HEK293 (cell line): ENCODE results near the gene IGF1R.

Experiments used
- AEBP2 ChIP-seq: fragments of 450-650 bp; formaldehyde crosslinking; IDR thresholded peaks from 2 replicates; pipeline ENCODE4 v1.5.1; 2016; ENCODE audit warnings: missing biosample characterization, missing genetic modification characterization, borderline replicate concordance
- HOXD13 ChIP-seq: sonication (generic); formaldehyde crosslinking; IDR thresholded peaks from 2 replicates; pipeline ENCODE4 v1.8.0; 2022; ENCODE audit warnings: missing genetic modification reagents, borderline replicate concordance
- PRDM6 ChIP-seq: fragments of 450-650 bp; formaldehyde crosslinking; IDR thresholded peaks from 2 replicates; pipeline ENCODE4 v1.5.1; 2017; ENCODE audit warnings: missing biosample characterization, missing genetic modification characterization
- SCRT2 ChIP-seq: fragments of 450-650 bp; formaldehyde crosslinking; IDR thresholded peaks from 2 replicates; pipeline ENCODE4 v1.5.1; 2016; ENCODE audit warnings: missing biosample characterization, missing genetic modification characterization
- ZNF10 ChIP-seq: fragments of 450-650 bp; formaldehyde crosslinking; IDR thresholded peaks from 2 replicates; pipeline ENCODE4 v1.5.1; 2017; ENCODE audit warnings: missing biosample characterization, missing genetic modification characterization
- ZNF350 ChIP-seq: fragments of 450-650 bp; formaldehyde crosslinking; IDR thresholded peaks from 2 replicates; pipeline ENCODE4 v1.5.0; 2017; ENCODE audit warnings: missing biosample characterization, mild to moderate bottlenecking, missing genetic modification characterization
- ZNF521 ChIP-seq: fragments of 450-650 bp; formaldehyde crosslinking; IDR thresholded peaks from 2 replicates; pipeline ENCODE4 v1.5.1; 2017; ENCODE audit warnings: missing biosample characterization, mild to moderate bottlenecking, missing genetic modification characterization
- ZNF629 ChIP-seq: fragments of 450-650 bp; formaldehyde crosslinking; IDR thresholded peaks from 2 replicates; pipeline ENCODE4 v1.5.1; 2017; ENCODE audit warnings: missing biosample characterization, missing genetic modification characterization
- ZSCAN23 ChIP-seq: fragments of 450-650 bp; formaldehyde crosslinking; IDR thresholded peaks from 2 replicates; pipeline ENCODE4 v1.5.1; 2016; ENCODE audit warnings: missing biosample characterization, missing genetic modification characterization
- TF ChIP-seq, protein P1 (sequence below): fragments of 450-650 bp; formaldehyde crosslinking; IDR thresholded peaks from 2 replicates; pipeline ENCODE4 v1.5.0; 2017; ENCODE audit warnings: missing biosample characterization, missing genetic modification characterization, borderline replicate concordance
- TF ChIP-seq, protein P2 (sequence below): fragments of 450-650 bp; formaldehyde crosslinking; IDR thresholded peaks from 2 replicates; pipeline ENCODE4 v1.5.1; 2016; ENCODE audit warnings: missing biosample characterization, missing genetic modification characterization, borderline replicate concordance
- TF ChIP-seq, protein P3 (sequence below): fragments of 450-650 bp; formaldehyde crosslinking; IDR thresholded peaks from 2 replicates; pipeline ENCODE4 v1.5.1; 2016; ENCODE audit warnings: missing biosample characterization, missing genetic modification characterization, low read depth
- TF ChIP-seq, protein P4 (sequence below): fragments of 450-650 bp; formaldehyde crosslinking; IDR thresholded peaks from 2 replicates; pipeline ENCODE4 v1.5.1; 2017; ENCODE audit warnings: missing biosample characterization, mild to moderate bottlenecking, missing genetic modification characterization, moderate library complexity

The IGF1R gene

GRCh38 chr15:98682992-98683701 is 34.8 kb downstream of the IGF1R start (continued):
- TF ChIP-seq, protein P1, sequence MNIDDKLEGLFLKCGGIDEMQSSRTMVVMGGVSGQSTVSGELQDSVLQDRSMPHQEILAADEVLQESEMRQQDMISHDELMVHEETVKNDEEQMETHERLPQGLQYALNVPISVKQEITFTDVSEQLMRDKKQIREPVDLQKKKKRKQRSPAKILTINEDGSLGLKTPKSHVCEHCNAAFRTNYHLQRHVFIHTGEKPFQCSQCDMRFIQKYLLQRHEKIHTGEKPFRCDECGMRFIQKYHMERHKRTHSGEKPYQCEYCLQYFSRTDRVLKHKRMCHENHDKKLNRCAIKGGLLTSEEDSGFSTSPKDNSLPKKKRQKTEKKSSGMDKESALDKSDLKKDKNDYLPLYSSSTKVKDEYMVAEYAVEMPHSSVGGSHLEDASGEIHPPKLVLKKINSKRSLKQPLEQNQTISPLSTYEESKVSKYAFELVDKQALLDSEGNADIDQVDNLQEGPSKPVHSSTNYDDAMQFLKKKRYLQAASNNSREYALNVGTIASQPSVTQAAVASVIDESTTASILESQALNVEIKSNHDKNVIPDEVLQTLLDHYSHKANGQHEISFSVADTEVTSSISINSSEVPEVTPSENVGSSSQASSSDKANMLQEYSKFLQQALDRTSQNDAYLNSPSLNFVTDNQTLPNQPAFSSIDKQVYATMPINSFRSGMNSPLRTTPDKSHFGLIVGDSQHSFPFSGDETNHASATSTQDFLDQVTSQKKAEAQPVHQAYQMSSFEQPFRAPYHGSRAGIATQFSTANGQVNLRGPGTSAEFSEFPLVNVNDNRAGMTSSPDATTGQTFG (tag by site-specific recombination) = no peak
- TF ChIP-seq, protein P2, sequence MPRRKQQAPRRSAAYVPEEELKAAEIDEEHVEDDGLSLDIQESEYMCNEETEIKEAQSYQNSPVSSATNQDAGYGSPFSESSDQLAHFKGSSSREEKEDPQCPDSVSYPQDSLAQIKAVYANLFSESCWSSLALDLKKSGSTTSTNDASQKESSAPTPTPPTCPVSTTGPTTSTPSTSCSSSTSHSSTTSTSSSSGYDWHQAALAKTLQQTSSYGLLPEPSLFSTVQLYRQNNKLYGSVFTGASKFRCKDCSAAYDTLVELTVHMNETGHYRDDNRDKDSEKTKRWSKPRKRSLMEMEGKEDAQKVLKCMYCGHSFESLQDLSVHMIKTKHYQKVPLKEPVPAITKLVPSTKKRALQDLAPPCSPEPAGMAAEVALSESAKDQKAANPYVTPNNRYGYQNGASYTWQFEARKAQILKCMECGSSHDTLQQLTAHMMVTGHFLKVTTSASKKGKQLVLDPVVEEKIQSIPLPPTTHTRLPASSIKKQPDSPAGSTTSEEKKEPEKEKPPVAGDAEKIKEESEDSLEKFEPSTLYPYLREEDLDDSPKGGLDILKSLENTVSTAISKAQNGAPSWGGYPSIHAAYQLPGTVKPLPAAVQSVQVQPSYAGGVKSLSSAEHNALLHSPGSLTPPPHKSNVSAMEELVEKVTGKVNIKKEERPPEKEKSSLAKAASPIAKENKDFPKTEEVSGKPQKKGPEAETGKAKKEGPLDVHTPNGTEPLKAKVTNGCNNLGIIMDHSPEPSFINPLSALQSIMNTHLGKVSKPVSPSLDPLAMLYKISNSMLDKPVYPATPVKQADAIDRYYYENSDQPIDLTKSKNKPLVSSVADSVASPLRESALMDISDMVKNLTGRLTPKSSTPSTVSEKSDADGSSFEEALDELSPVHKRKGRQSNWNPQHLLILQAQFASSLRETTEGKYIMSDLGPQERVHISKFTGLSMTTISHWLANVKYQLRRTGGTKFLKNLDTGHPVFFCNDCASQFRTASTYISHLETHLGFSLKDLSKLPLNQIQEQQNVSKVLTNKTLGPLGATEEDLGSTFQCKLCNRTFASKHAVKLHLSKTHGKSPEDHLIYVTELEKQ (tag by site-specific recombination) = no peak
- TF ChIP-seq ZSCAN23 = no peak
- TF ChIP-seq HOXD13 (CRISPR knock-in tag) = no peak
- TF ChIP-seq, protein P3, sequence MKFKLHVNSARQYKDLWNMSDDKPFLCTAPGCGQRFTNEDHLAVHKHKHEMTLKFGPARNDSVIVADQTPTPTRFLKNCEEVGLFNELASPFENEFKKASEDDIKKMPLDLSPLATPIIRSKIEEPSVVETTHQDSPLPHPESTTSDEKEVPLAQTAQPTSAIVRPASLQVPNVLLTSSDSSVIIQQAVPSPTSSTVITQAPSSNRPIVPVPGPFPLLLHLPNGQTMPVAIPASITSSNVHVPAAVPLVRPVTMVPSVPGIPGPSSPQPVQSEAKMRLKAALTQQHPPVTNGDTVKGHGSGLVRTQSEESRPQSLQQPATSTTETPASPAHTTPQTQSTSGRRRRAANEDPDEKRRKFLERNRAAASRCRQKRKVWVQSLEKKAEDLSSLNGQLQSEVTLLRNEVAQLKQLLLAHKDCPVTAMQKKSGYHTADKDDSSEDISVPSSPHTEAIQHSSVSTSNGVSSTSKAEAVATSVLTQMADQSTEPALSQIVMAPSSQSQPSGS (tag by site-specific recombination) = peak; percentile 80
- no peak for TF ChIP-seq ZNF521
- TF ChIP-seq, protein P4, sequence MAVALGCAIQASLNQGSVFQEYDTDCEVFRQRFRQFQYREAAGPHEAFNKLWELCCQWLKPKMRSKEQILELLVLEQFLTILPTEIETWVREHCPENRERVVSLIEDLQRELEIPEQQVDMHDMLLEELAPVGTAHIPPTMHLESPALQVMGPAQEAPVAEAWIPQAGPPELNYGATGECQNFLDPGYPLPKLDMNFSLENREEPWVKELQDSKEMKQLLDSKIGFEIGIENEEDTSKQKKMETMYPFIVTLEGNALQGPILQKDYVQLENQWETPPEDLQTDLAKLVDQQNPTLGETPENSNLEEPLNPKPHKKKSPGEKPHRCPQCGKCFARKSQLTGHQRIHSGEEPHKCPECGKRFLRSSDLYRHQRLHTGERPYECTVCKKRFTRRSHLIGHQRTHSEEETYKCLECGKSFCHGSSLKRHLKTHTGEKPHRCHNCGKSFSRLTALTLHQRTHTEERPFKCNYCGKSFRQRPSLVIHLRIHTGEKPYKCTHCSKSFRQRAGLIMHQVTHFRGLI (tag by site-specific recombination) = peak; percentile 86
- peak; percentile 79 for TF ChIP-seq PRDM6 (tag by site-specific recombination)
- TF ChIP-seq ZNF350 (tag by site-specific recombination) = no peak
- 0 out of 2 replicates have a peak, but pooled peaks have one; percentile 20 for TF ChIP-seq ZNF629 (tag by site-specific recombination)
- no peak for TF ChIP-seq AEBP2 (tag by site-specific recombination)
- peak; percentile 79; the same call in 1 of the 2 replicates for TF ChIP-seq SCRT2 (tag by site-specific recombination)
- TF ChIP-seq ZNF10 = no peak
- TF ChIP-seq, all 188 proteins: peak for 7
